Measurements from ENCODE around the gene VPS26C.

The VPS26C gene

DNA sequence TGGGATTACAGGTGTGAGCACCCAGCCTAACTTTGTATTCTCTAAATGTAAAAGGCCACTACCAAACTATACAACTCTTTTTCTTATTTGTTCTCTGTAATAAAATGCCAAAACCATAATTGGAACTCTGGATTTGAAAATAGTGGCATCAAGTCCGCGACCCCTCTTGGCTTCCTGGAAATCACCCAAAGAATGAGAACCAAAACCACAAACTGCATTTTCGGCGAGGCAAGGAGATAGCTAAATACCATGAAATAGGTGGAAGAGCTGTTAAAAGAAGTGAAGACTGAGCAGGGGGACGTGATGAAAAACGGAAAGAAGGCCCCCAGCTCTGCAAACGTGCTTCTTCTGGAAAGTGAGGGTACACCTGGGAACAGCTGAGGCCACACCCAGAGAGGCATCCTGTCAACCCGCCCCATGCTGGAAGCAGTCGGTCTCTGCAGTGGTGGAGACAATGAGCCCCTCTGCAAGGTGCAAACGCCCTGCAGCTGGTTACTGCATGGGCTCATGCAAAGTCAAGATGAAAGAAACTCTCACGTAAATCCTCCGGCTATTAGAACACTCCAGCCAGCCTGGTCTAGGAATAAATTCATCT, 22.5 kb downstream of the VPS26C start:
- ChIA-PET POLR2A (no interaction called here), CTCF (interaction anchor here (0.8 to 1.6 kb wide), 6 partner anchors 10 to 78 kb away, joined by 3 to 7 read pairs (median 4); no protein-coding TSS in a partner anchor)
- TF ChIP-seq CTCF (IDR thresholded peaks at IDR 0.05; ENCODE audit: control extremely low read depth, extremely low read depth, low read depth, missing control alignments): no peak
- DNase-seq (ENCODE audit: extremely low spot score): no peak

GRCh38 chr21:37243961-37244360, 23.2 kb downstream of the VPS26C start:
- CTCF ChIA-PET: interaction anchor here (0.9 to 1.6 kb wide), 7 partner anchors 9 to 234 kb away, joined by 3 to 7 read pairs (median 3); no protein-coding TSS in a partner anchor
- no peak for DNase-seq (ENCODE audit: extremely low spot score)
- no peak for TF ChIP-seq CTCF (IDR thresholded peaks at IDR 0.05; ENCODE audit: control extremely low read depth, extremely low read depth, low read depth, missing control alignments)
- POLR2A ChIA-PET: no interaction called here

DNA sequence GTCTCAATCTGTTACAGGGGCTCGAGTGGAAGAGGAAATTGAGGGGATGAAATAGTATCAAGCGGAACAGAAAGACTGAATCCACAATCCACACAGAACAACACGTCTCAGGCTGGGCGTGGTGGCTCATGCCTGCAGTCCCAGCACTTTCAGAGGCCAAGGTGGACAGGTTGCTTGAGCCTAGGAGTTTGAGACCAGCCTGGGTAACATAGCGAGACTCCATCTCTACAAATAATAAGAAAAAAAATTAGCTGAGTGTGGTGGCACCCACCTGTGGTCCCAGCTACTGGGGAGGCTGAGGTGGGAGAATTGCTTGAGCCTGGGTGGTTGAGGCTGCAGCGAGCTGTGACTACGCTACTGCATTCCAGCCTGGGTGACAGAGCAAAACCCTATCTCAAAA, 25.7 kb downstream of the VPS26C start:
- no peak for TF ChIP-seq CTCF (IDR thresholded peaks at IDR 0.05; ENCODE audit: control extremely low read depth, extremely low read depth, low read depth, missing control alignments)
- ChIA-PET CTCF (no interaction called here), POLR2A (no interaction called here)
- DNase-seq (ENCODE audit: extremely low spot score): no peak

DNA sequence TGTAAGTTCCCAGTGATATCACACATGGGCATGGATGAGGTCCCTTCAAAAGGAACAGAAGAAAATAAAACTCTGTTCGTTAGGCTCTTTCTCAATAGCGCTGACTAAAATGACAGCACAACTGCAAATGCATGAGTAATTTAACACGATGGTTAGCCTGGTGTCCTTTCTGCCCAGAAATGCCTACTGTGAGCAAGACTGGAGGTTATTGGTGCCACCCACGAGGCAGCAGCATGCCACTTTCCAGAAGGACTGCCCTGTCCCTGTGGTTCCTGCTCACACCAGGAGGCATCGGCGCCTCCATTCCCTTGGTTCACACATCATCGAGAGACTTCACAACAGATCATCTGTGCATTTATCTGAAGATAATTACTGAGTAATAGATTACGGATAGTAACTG, 26.2 kb downstream of the VPS26C start:
- no peak for TF ChIP-seq CTCF (IDR thresholded peaks at IDR 0.05; ENCODE audit: control extremely low read depth, extremely low read depth, low read depth, missing control alignments)
- CTCF ChIA-PET: no interaction called here
- POLR2A ChIA-PET: no interaction called here
- no peak for DNase-seq (ENCODE audit: extremely low spot score)

DNA sequence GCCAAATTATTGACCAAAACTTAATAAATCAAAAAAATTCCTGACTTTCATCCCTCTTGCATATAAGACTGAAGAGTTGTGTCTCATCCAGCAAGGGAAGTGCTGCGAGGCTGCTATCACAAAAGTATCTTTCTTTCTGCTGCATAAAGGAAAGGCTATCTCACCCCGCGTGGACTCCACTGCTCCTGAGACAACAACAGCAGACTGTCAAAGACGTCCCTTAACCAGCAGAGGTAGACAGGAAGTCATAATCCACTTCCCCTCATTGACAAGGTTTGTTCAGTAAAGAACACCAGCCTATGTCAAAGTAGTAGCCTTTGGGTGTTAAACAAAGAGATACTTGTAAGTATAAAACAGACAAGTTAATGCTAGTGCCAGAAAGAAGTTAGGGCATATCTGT, 29.4 kb downstream of the VPS26C start:
- no peak for DNase-seq (ENCODE audit: extremely low spot score)
- POLR2A ChIA-PET: no interaction called here
- CTCF ChIA-PET: no interaction called here
- no peak for TF ChIP-seq CTCF (IDR thresholded peaks at IDR 0.05; ENCODE audit: control extremely low read depth, extremely low read depth, low read depth, missing control alignments)

DNA sequence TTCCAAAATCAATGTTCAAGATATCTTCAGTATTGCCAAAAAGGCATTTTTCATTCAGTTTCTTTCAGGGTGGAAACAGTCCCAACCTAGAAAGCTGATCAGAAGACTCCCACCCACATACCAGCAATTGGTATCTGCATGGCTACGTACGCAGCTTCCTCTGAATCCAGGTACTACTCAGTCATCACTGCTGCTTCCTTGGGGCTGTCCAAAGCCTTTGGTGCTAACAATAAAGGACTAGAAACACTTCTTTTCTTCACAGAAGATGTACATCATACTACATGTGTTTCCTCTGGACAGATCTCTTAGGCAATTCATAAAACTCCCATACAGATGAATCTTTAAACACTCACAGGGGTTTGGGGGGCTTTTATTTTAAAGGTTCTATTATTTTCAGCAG, 29.8 kb downstream of the VPS26C start:
- no peak for DNase-seq (ENCODE audit: extremely low spot score)
- CTCF ChIA-PET: no interaction called here
- POLR2A ChIA-PET: no interaction called here
- TF ChIP-seq CTCF (IDR thresholded peaks at IDR 0.05; ENCODE audit: control extremely low read depth, extremely low read depth, low read depth, missing control alignments): no peak
